ENCODE data around the gene SLC43A2. TPM values are rescaled to one million over a fixed set of nuclear protein-coding genes. Genes with fewer than 3 reads are reported as not detected.

SLC43A2 gene
- total and polyA plus RNA-seq, 3 donors from 2014 or later: 11.7 to 15.7 (median 12.4) TPM

- intact Hi-C loops (cut with DNase I; ENCODE audit: low total_unique reads): no loop called here
- TF ChIP-seq CTCF (IDR thresholded peaks at IDR 0.05) (no peak), POLR2A (IDR thresholded peaks at IDR 0.05) (no peak)
- H3K27ac ChIP-seq: no peak overlapping the region
Measured at GRCh38 chr17:1592751-1593629, 35.6 kb downstream of the SLC43A2 start.

GRCh38 chr17:1591474-1592090 is 37.1 kb downstream of the SLC43A2 start:
- Histone ChIP-seq H3K4me1 (peaks cover 5% of the 10 kb centered on the region), H3K27me3 (no peaks in the 10 kb centered on the region), H3K27ac (no peak overlapping the region), H3K4me3 (no peak overlapping the region), H3K9me3 (no peaks in the 10 kb centered on the region), H3K36me3 (ENCODE audit: low read depth, missing control alignments) (no peaks in the 10 kb centered on the region)
- DNase-seq: no peak
- 92 to 98% methylated on average over 14 to 40 of the region's 40 CpGs for WGBS, 2 donors
- TF ChIP-seq CTCF (IDR thresholded peaks at IDR 0.05) (no peak), POLR2A (IDR thresholded peaks at IDR 0.05) (no peak)
- intact Hi-C loops (cut with DNase I; ENCODE audit: low total_unique reads): no loop called here

More at GRCh38 chr17:1592751-1593629, 35.6 kb downstream of the SLC43A2 start:
- WGBS, 2 donors: 65 to 72% methylated on average over 22 to 25 of the region's 25 CpGs
- H3K9me3 ChIP-seq: no peaks in the 10 kb centered on the region
- H3K27me3 ChIP-seq: no peaks in the 10 kb centered on the region
- H3K4me1 ChIP-seq: peaks cover 5% of the 10 kb centered on the region
- H3K36me3 ChIP-seq (ENCODE audit: low read depth, missing control alignments): no peaks in the 10 kb centered on the region
- DNase-seq: no peak
- H3K4me3 ChIP-seq: no peak overlapping the region

- H3K27ac ChIP-seq: peak overlapping the region in 1 of 2 donors; percentile 59
- intact Hi-C loops (cut with DNase I; ENCODE audit: low total_unique reads): no loop called here
- 89 to 96% methylated on average over 17 to 28 of the region's 38 CpGs for WGBS, 2 donors
- no peak overlapping the region for H3K4me3 ChIP-seq
- no peaks in the 10 kb centered on the region for H3K36me3 ChIP-seq (ENCODE audit: low read depth, missing control alignments)
- no peak for TF ChIP-seq POLR2A (IDR thresholded peaks at IDR 0.05)
- TF ChIP-seq CTCF (IDR thresholded peaks at IDR 0.05): no peak
- H3K9me3 ChIP-seq: no peaks in the 10 kb centered on the region
- H3K27me3 ChIP-seq: no peaks in the 10 kb centered on the region
- DNase-seq: no peak
- H3K4me1 ChIP-seq: peaks cover 5% of the 10 kb centered on the region
Measured at GRCh38 chr17:1590747-1591473, 37.7 kb downstream of the SLC43A2 start.

GRCh38 chr17:1590029-1590746 is 38.4 kb downstream of the SLC43A2 start:
- no peak for TF ChIP-seq POLR2A (IDR thresholded peaks at IDR 0.05)
- TF ChIP-seq CTCF (IDR thresholded peaks at IDR 0.05): no peak
- Histone ChIP-seq H3K36me3 (ENCODE audit: low read depth, missing control alignments) (no peaks in the 10 kb centered on the region), H3K27ac (peak overlapping the region in 1 of 2 donors; percentile 59), H3K27me3 (no peaks in the 10 kb centered on the region), H3K9me3 (no peaks in the 10 kb centered on the region), H3K4me1 (peaks cover 5% of the 10 kb centered on the region), H3K4me3 (no peak overlapping the region)
- DNase-seq: peak; percentile 30
- intact Hi-C loops (cut with DNase I; ENCODE audit: low total_unique reads): no loop called here
- WGBS, 2 donors: 58 to 72% methylated on average over 12 to 18 of the region's 19 CpGs
